Measurements from ENCODE around the gene PARD3. TPM values are rescaled to one million over a fixed set of nuclear protein-coding genes. Genes with fewer than 3 reads are reported as not detected.
"Not testable (repeated sequence)": the region's sequence is repeated elsewhere in the genome, so short reads cannot be mapped to it uniquely, and the experiment has no call there.

PARD3 gene
- total RNA-seq, 1 experiment from 2014 or later = 30.0 TPM

GRCh38 chr10:34648919-34649318 is 166.2 kb downstream of the PARD3 start:
- no peak for DNase-seq (ENCODE audit: low read depth)

GRCh38 chr10:34647875-34648865 is 166.9 kb downstream of the PARD3 start:
- DNase-seq (ENCODE audit: low read depth) = no peak

- DNase-seq (ENCODE audit: low read depth) = no peak
These were observed 167.9 kb downstream of the PARD3 start for GRCh38 chr10:34647160-34647559.

DNA sequence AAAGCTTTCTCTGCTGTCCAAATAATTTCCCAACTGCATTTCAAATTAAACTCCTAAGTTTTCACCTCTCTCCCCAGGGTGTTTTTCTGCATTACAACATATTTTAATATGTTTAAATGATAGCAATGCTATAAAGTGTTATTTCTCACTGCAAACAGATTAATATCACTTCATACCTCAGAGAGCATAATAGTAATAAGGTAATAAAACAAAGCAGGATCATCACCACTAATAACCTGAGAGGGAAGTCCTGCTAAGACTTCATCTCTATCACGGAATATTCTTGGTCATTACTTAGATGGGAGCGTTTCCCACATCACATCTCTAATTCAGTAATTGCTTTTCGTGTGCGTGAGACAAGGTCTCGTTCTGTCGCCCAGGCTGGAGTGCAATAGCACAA is 168.8 kb downstream of the PARD3 start:
- no peak for DNase-seq (ENCODE audit: low read depth)

- not testable (repeated sequence) for DNase-seq (ENCODE audit: low read depth)
These were observed 170.3 kb downstream of the PARD3 start for GRCh38 chr10:34644815-34645214.

DNA sequence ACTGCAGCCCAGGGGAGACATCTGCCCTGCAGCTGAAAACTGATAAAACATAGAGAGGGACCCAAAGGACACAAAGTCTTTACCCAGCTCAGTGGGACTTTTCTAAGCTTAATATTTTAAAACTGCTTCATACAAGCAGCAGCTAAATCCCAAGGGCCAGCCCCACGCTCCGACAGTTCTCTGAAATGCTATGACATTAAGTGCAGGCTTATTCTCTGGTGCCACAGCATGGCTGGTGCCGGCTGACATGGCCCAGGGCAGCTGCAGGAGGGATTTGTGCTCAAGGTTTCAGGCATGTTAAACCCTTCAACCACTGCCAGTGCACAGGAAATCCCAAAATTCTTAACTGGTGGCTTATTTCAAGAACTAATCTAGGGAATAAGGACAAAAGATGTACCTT is 170.9 kb downstream of the PARD3 start:
- no peak for DNase-seq (ENCODE audit: low read depth)

GRCh38 chr10:34643620-34644019 is 171.5 kb downstream of the PARD3 start:
- DNase-seq (ENCODE audit: low read depth) = no peak

- DNase-seq (ENCODE audit: low read depth) = no peak
These were observed 173.1 kb downstream of the PARD3 start for GRCh38 chr10:34641913-34642558.

GRCh38 chr10:34641147-34641912 is 173.8 kb downstream of the PARD3 start:
- no peak for DNase-seq (ENCODE audit: low read depth)

DNA sequence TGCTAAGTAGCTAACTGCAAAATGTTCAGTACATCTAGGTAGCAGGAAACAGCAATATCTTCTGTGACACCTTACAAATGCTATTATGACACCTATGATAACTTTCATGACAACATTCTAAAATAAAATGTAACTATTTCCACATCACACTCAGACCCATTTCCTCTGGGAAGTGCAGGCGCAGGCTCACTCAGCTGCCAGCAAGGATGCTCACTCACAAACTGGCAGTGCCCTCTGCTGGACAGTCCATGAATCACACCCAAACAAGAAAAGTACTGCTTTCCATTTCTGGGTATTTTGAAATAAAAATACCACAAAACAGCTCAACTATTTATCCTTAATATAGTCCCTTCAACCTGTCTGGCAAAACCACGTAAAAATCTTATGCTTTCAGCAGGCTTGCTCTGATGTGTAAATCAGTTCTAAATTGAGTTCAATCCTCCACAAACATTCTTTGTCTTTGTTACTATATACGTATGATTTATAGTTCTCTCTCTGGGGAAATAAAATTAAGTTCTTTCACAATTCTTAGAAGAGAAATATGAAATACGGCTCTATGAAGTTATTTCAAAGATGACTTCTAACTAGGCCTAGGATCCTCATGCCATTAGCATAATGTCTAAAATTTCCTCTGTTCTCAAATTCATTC is 176.6 kb downstream of the PARD3 start:
- peak; percentile 74 for DNase-seq (ENCODE audit: low read depth)

DNA sequence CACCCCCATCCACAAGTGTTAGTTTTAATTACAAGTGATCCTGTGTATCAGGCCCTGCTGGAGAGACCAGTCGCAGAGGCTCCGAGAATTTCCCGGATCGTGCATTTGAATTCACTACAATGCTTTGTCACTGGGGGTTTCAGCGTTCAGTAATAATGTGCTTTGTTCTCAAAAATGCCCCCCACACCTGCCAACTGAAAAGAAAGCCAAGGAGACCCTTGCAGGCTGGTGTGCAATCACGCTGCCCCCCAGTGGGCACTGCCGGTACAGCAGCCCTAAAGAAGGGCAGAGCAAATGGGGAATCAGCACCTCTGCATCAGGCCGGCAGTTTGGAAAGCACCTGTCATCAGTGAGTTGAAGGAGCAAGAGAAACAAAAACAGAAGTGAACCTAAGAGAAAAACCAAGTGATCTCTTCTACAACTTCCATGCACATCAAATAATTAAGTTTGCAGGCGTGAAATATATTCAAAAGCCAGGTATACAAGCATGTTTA is 177.6 kb downstream of the PARD3 start:
- peak; percentile 37 for DNase-seq (ENCODE audit: low read depth)

DNA sequence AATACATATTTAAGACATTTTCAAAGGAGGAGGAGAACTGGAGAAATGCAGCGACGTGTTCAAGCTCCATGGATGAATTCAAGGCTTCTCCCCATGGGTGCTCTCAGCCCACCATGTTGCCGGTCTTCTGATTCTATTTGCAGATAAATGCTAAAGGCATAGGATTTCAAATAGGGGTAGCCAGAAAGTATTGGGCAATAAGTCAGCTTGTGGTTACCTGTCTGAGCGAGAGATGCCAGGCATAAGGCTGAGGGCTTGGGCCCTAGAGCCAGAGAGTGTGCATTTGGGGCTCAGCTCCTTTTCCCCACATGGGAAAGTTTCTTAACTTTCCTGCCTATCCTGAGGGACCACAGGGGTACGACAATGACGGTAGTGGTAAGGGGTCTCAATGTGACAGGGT is 180.0 kb downstream of the PARD3 start:
- no peak for DNase-seq (ENCODE audit: low read depth)

GRCh38 chr10:34633374-34633773 is 181.7 kb downstream of the PARD3 start:
- no peak for DNase-seq (ENCODE audit: low read depth)

DNA sequence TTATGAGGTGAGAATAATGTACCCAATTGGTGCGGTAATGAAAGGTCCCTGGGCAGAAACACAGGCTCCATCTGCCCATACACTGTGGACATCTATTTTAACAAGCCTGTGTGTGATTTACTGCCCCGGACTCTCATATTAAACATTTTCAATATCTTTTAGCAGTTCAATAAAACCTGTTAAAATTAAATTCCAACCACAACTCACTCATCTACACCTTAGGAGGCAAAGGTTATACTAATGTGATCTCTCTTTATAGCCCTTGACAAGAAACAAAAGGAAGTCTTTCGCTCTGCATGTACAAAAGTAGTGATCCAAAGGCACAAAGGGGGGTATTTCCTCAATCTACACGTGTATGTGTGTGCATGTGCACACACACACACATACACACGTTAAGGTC is 186.0 kb downstream of the PARD3 start:
- no peak for DNase-seq (ENCODE audit: low read depth)

GRCh38 chr10:34628174-34628796 is 186.8 kb downstream of the PARD3 start:
- no peak for DNase-seq (ENCODE audit: low read depth)

GRCh38 chr10:34627741-34628140 is 187.4 kb downstream of the PARD3 start:
- DNase-seq (ENCODE audit: low read depth) = no peak

- no peak for DNase-seq (ENCODE audit: low read depth)
These were observed 187.8 kb downstream of the PARD3 start for GRCh38 chr10:34627331-34627730.

DNA sequence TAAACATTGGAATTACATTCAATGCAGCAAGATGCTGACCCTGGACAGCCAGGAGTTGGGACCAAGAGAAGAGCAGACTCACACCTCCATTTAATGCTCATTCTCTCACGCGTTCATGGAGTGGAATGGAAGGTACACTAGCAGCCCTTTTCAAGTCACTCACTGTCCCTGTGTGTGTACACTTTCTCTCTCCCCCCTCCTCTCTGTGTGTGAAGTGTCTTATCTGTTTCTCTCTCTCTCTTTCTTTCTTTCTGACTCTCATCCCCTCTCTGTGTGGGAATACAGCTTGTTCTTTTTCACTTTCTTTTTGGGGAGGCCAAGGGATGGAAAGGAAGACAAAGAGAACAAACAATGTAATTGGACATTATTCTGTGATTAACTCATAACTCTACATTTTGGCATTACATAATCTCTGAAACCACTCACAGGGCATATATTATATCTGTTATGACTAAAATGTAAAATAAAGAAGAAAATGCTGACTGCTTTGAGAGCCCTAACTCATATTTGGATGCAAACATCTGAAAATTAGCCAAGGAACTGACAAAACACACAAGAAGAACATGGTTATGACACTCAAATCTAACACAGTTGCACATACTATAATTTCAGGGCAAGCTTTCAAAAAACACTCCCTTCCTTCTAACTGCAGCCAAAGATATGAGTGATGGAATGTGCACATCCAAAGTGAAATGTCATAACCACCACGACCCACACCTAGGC is 188.8 kb downstream of the PARD3 start:
- DNase-seq (ENCODE audit: low read depth) = no peak

DNA sequence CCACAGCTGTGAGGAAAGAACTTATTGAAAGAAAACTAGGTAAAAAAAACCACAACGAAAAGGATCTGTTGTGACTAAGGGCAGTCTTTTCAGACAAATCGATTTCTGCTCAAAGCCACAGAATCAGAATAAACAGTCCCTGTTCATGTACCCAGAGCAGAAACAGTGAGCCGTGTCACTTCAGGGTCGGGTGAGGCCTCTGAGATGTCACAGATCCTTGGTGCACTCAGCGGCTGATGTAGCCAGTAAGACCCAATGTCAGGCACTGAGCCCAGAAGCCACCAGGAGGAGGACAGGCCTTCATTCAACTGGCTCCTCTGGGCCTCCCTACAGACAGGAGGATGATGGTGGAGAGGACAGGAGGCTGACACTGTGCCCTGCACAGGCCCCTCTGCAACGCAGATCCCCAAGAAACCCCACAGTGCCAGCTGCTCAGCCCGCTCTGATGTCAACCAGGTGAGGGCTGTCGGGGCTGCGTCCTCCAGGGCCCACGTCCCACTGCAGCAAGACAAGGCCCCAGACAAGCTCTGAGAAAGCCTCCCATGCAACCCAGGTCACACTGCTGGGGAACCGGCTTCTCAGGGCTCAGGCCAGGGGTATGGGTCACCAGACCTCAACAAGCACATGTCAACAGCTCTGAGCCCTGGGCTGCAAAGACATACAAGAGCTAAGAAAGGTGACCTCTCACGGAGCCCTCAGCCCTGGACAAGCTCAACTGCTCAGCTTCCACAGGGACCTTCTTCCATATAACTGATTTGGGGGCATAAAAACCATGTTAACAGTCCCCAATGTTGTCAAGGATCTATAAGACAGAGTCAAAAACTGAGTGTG is 190.6 kb downstream of the PARD3 start:
- no peak for DNase-seq (ENCODE audit: low read depth)

Measured in RPMI7951 (cell line).